Activated T-helper 17 cell treated with anti-CD3 and anti-CD28 coated beads, Interleukin-2, amount 50 U/mL, for 72 hours (primary cell): ENCODE data around the gene KIAA1671. TPM values are rescaled to one million over a fixed set of nuclear protein-coding genes. Genes with fewer than 3 reads are reported as not detected.
A peak's percentile ranks its signal among the peaks of the same experiment; 100 is the strongest.

Experiments
- ATAC-seq: fragments of 150-1000 bp; cut with Tn5 transposase; replicated peaks from 2 replicates; pipeline ENCODE4 v1.10.0; 2021; ENCODE audit warnings: mild to moderate bottlenecking, moderate library complexity
- H3K27ac Mint-ChIP-seq: one replicate; pipeline ENCODE4 v1.8.0; 2022; ENCODE audit warnings: mixed read lengths
- H3K27me3 Mint-ChIP-seq: one replicate; pipeline ENCODE4 v1.8.0; 2022; ENCODE audit warnings: mixed read lengths
- H3K36me3 Mint-ChIP-seq: one replicate; pipeline ENCODE4 v1.8.0; 2022; ENCODE audit warnings: low read depth, mild to moderate bottlenecking, mixed read lengths
- H3K4me1 Mint-ChIP-seq: one replicate; pipeline ENCODE4 v1.8.0; 2022; ENCODE audit warnings: mixed read lengths
- H3K4me3 Mint-ChIP-seq: one replicate; pipeline ENCODE4 v1.8.0; 2022; ENCODE audit warnings: mild to moderate bottlenecking, mixed read lengths
- H3K9me3 Mint-ChIP-seq: one replicate; pipeline ENCODE4 v1.8.0; 2022; ENCODE audit warnings: mixed read lengths
- total RNA-seq, 2 donors: library from RNA; stranded (reverse); gene quantifications; one replicate each; pipeline ENCODE4 v1.2.3, GENCODE V29; 2022

KIAA1671 gene
- total RNA-seq, 2 donors from 2014 or later: 5.9 to 6.0 TPM

GRCh38 chr22:24944217-24944937, 8.1 kb upstream of the KIAA1671 start:
- peaks cover 38% of the 10 kb centered on the region for H3K27me3 Mint-ChIP-seq
- H3K9me3 Mint-ChIP-seq: no peaks in the 10 kb centered on the region
- no peak overlapping the region for H3K4me3 Mint-ChIP-seq
- no peak overlapping the region for H3K27ac Mint-ChIP-seq
- H3K4me1 Mint-ChIP-seq: no peaks in the 10 kb centered on the region
- ATAC-seq: no peak
- H3K36me3 Mint-ChIP-seq: no peaks in the 10 kb centered on the region

- no peak overlapping the region for H3K27ac Mint-ChIP-seq
- peaks cover 48% of the 10 kb centered on the region for H3K27me3 Mint-ChIP-seq
- H3K36me3 Mint-ChIP-seq: no peaks in the 10 kb centered on the region
- H3K4me3 Mint-ChIP-seq: no peak overlapping the region
- ATAC-seq: no peak
- no peaks in the 10 kb centered on the region for H3K9me3 Mint-ChIP-seq
- no peaks in the 10 kb centered on the region for H3K4me1 Mint-ChIP-seq
Observed at GRCh38 chr22:24945430-24945829, 7.1 kb upstream of the KIAA1671 start.

GRCh38 chr22:24947383-24947782, 5.1 kb upstream of the KIAA1671 start:
- Mint-ChIP-seq H3K27ac (no peak overlapping the region), H3K4me1 (peaks cover 6% of the 10 kb centered on the region), H3K27me3 (peaks cover 52% of the 10 kb centered on the region), H3K4me3 (no peak overlapping the region), H3K36me3 (no peaks in the 10 kb centered on the region), H3K9me3 (no peaks in the 10 kb centered on the region)
- ATAC-seq: no peak

GRCh38 chr22:24947881-24948280, 4.6 kb upstream of the KIAA1671 start:
- Mint-ChIP-seq H3K27ac (no peak overlapping the region), H3K9me3 (no peaks in the 10 kb centered on the region), H3K4me3 (no peak overlapping the region), H3K4me1 (peaks cover 6% of the 10 kb centered on the region), H3K36me3 (no peaks in the 10 kb centered on the region), H3K27me3 (peaks cover 48% of the 10 kb centered on the region)
- no peak for ATAC-seq

GRCh38 chr22:24948356-24949202, 3.9 kb upstream of the KIAA1671 start:
- no peak for ATAC-seq
- H3K27ac Mint-ChIP-seq: no peak overlapping the region
- H3K36me3 Mint-ChIP-seq: no peaks in the 10 kb centered on the region
- no peaks in the 10 kb centered on the region for H3K9me3 Mint-ChIP-seq
- peaks cover 52% of the 10 kb centered on the region for H3K27me3 Mint-ChIP-seq
- H3K4me3 Mint-ChIP-seq: no peak overlapping the region
- peaks cover 6% of the 10 kb centered on the region for H3K4me1 Mint-ChIP-seq

- Mint-ChIP-seq H3K27me3 (peaks cover 54% of the 10 kb centered on the region), H3K4me1 (peaks cover 6% of the 10 kb centered on the region), H3K36me3 (no peaks in the 10 kb centered on the region), H3K4me3 (no peak overlapping the region), H3K9me3 (no peaks in the 10 kb centered on the region), H3K27ac (no peak overlapping the region)
- ATAC-seq: no peak
Observed at GRCh38 chr22:24950272-24950902, 2.1 kb upstream of the KIAA1671 start.

- H3K36me3 Mint-ChIP-seq: no peaks in the 10 kb centered on the region
- ATAC-seq: no peak
- H3K9me3 Mint-ChIP-seq: no peaks in the 10 kb centered on the region
- H3K4me1 Mint-ChIP-seq: peaks cover 6% of the 10 kb centered on the region
- H3K4me3 Mint-ChIP-seq: peak overlapping the region; percentile 56
- H3K27ac Mint-ChIP-seq: no peak overlapping the region
- H3K27me3 Mint-ChIP-seq: peaks cover 44% of the 10 kb centered on the region
Observed at GRCh38 chr22:24952837-24953383, 394 bp downstream of the KIAA1671 start.

GRCh38 chr22:24953384-24954113, 1.0 kb downstream of the KIAA1671 start:
- peaks cover 6% of the 10 kb centered on the region for H3K4me1 Mint-ChIP-seq
- no peaks in the 10 kb centered on the region for H3K9me3 Mint-ChIP-seq
- no peaks in the 10 kb centered on the region for H3K36me3 Mint-ChIP-seq
- ATAC-seq: no peak
- peaks cover 41% of the 10 kb centered on the region for H3K27me3 Mint-ChIP-seq
- H3K27ac Mint-ChIP-seq: no peak overlapping the region
- H3K4me3 Mint-ChIP-seq: peak overlapping the region; percentile 56

- no peaks in the 10 kb centered on the region for H3K36me3 Mint-ChIP-seq
Observed at GRCh38 chr22:24954114-24954463, 1.6 kb downstream of the KIAA1671 start.

GRCh38 chr22:24954856-24955255, 2.3 kb downstream of the KIAA1671 start:
- no peaks in the 10 kb centered on the region for H3K9me3 Mint-ChIP-seq
- H3K4me1 Mint-ChIP-seq: peaks cover 6% of the 10 kb centered on the region
- H3K4me3 Mint-ChIP-seq: no peak overlapping the region
- no peak for ATAC-seq
- no peaks in the 10 kb centered on the region for H3K36me3 Mint-ChIP-seq
- peaks cover 30% of the 10 kb centered on the region for H3K27me3 Mint-ChIP-seq
- no peak overlapping the region for H3K27ac Mint-ChIP-seq

More at GRCh38 chr22:24954114-24954463, 1.6 kb downstream of the KIAA1671 start:
- H3K4me3 Mint-ChIP-seq: peak overlapping the region; percentile 24
- H3K4me1 Mint-ChIP-seq: peaks cover 6% of the 10 kb centered on the region
- ATAC-seq: no peak
- no peaks in the 10 kb centered on the region for H3K9me3 Mint-ChIP-seq
- H3K27me3 Mint-ChIP-seq: peaks cover 36% of the 10 kb centered on the region
- H3K27ac Mint-ChIP-seq: no peak overlapping the region

- Mint-ChIP-seq H3K36me3 (no peaks in the 10 kb centered on the region), H3K27ac (no peak overlapping the region), H3K4me1 (peaks cover 2% of the 10 kb centered on the region), H3K9me3 (no peaks in the 10 kb centered on the region), H3K4me3 (no peak overlapping the region), H3K27me3 (peaks cover 21% of the 10 kb centered on the region)
- ATAC-seq: no peak
Observed at GRCh38 chr22:24957043-24957442, 4.5 kb downstream of the KIAA1671 start.

- H3K4me3 Mint-ChIP-seq: no peak overlapping the region
- H3K27ac Mint-ChIP-seq: no peak overlapping the region
- H3K4me1 Mint-ChIP-seq: no peaks in the 10 kb centered on the region
- H3K9me3 Mint-ChIP-seq: no peaks in the 10 kb centered on the region
- ATAC-seq: no peak
- H3K36me3 Mint-ChIP-seq: no peaks in the 10 kb centered on the region
- H3K27me3 Mint-ChIP-seq: peaks cover under 1% of the 10 kb centered on the region
Observed at GRCh38 chr22:24961217-24961844, 8.8 kb downstream of the KIAA1671 start.

- no peaks in the 10 kb centered on the region for H3K36me3 Mint-ChIP-seq
- ATAC-seq: no peak
- no peaks in the 10 kb centered on the region for H3K9me3 Mint-ChIP-seq
- no peak overlapping the region for H3K4me3 Mint-ChIP-seq
- H3K4me1 Mint-ChIP-seq: no peaks in the 10 kb centered on the region
- H3K27ac Mint-ChIP-seq: no peak overlapping the region
- no peaks in the 10 kb centered on the region for H3K27me3 Mint-ChIP-seq
Observed at GRCh38 chr22:24962094-24962493, 9.6 kb downstream of the KIAA1671 start.

GRCh38 chr22:24962835-24963234, 10.3 kb downstream of the KIAA1671 start:
- Mint-ChIP-seq H3K27ac (no peak overlapping the region), H3K36me3 (no peaks in the 10 kb centered on the region), H3K27me3 (no peaks in the 10 kb centered on the region), H3K4me1 (no peaks in the 10 kb centered on the region), H3K9me3 (no peaks in the 10 kb centered on the region), H3K4me3 (no peak overlapping the region)
- no peak for ATAC-seq
